Measurements from ENCODE around the gene SLCO3A1. TPM values are rescaled to one million over a fixed set of nuclear protein-coding genes. Genes with fewer than 3 reads are reported as not detected.

The SLCO3A1 gene
- total RNA-seq, 3 donors from 2014 or later = 8.5 to 14.1 (median 13.6) TPM

DNA sequence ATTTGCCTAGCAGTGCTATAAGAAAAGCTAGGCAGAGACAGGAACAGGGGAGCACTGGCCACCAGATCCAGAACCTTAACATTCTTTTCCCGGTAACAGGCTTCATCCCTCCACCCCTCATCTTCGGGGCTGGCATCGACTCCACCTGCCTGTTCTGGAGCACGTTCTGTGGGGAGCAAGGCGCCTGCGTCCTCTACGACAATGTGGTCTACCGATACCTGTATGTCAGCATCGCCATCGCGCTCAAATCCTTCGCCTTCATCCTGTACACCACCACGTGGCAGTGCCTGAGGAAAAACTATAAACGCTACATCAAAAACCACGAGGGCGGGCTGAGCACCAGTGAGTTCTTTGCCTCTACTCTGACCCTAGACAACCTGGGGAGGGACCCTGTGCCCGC, 309.1 kb downstream of the SLCO3A1 start:
- Histone ChIP-seq H3K4me1 (no peaks in the 10 kb centered on the region), H3K4me3 (no peak overlapping the region), H3K36me3 (no peaks in the 10 kb centered on the region), H3K27me3 (no peaks in the 10 kb centered on the region), H3K9me3 (no peaks in the 10 kb centered on the region), H3K27ac (no peak overlapping the region)
- no peak for DNase-seq (ENCODE audit: low spot score in 2 of 2)
- TF ChIP-seq POLR2AphosphoS5 (IDR thresholded peaks at IDR 0.05) = no peak
- TF ChIP-seq POLR2A (IDR thresholded peaks at IDR 0.05) = no peak
- TF ChIP-seq, protein P1, sequence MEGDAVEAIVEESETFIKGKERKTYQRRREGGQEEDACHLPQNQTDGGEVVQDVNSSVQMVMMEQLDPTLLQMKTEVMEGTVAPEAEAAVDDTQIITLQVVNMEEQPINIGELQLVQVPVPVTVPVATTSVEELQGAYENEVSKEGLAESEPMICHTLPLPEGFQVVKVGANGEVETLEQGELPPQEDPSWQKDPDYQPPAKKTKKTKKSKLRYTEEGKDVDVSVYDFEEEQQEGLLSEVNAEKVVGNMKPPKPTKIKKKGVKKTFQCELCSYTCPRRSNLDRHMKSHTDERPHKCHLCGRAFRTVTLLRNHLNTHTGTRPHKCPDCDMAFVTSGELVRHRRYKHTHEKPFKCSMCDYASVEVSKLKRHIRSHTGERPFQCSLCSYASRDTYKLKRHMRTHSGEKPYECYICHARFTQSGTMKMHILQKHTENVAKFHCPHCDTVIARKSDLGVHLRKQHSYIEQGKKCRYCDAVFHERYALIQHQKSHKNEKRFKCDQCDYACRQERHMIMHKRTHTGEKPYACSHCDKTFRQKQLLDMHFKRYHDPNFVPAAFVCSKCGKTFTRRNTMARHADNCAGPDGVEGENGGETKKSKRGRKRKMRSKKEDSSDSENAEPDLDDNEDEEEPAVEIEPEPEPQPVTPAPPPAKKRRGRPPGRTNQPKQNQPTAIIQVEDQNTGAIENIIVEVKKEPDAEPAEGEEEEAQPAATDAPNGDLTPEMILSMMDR (IDR thresholded peaks at IDR 0.05) = no peak
- intact Hi-C loops (cut with DNase I; ENCODE audit: low total_unique reads) = no loop called here

DNA sequence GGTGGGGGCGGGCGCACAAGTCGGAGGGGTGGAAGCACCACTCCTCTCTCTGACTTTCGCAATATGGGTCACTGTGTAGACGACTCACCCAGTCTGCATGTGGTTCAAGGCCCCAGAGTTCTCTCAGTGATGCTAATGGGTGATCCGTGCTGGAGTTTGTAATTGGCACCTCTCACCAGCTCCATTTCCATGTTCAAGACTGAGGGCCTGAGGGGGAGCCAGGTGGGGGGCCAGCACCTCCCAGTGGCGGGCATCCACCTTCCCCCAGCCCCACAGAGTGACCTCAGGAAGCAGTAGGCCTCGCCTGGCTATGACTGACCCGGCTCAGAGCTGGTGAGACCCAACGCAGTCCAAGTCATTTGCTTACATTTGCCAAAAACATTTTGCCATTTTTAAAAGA, 310.1 kb downstream of the SLCO3A1 start:
- Histone ChIP-seq H3K27ac (no peak overlapping the region), H3K4me3 (no peak overlapping the region), H3K27me3 (no peaks in the 10 kb centered on the region), H3K9me3 (no peaks in the 10 kb centered on the region), H3K4me1 (no peaks in the 10 kb centered on the region), H3K36me3 (no peaks in the 10 kb centered on the region)
- DNase-seq (ENCODE audit: low spot score in 2 of 2) = no peak
- intact Hi-C loops (cut with DNase I; ENCODE audit: low total_unique reads) = no loop called here
- TF ChIP-seq, protein P1 (IDR thresholded peaks at IDR 0.05) = no peak
- TF ChIP-seq POLR2A (IDR thresholded peaks at IDR 0.05) (no peak), POLR2AphosphoS5 (IDR thresholded peaks at IDR 0.05) (no peak)

DNA sequence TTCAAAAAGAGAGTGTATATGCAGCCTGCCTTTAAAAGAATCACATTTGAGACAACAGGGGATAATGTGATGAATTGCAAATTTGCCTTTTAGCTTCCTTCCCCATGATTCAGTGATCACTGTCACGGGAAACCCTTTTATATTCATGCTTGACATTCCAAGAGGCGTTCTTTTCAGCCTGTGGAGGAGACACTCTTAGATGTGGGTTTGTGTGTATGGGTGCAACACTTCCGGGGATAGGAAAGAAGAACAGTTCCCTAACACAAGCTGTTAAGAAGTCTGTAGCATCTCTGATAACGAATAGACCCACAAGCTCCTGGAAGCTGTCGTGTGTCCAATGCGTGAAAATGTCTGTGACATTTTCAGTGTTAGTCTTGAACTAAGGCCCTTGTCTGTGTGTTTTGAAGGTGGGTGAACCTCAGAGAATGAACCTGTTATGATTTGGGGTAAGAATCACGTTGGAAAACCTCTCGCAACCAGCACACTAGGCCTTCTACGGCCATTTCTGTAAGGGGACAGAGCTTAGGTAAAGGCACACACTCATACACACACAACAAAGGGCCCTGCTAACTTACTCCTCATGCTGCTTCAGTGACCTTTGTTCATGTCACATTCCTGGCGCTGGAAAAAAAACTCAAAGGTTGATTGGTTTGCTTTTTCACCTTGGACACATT, 311.0 kb downstream of the SLCO3A1 start:
- H3K9me3 ChIP-seq = no peaks in the 10 kb centered on the region
- no peaks in the 10 kb centered on the region for H3K4me1 ChIP-seq
- no peak overlapping the region for H3K27ac ChIP-seq
- intact Hi-C loops (cut with DNase I; ENCODE audit: low total_unique reads) = no loop called here
- TF ChIP-seq POLR2AphosphoS5 (IDR thresholded peaks at IDR 0.05) (no peak), POLR2A (IDR thresholded peaks at IDR 0.05) (no peak)
- TF ChIP-seq, protein P1 (IDR thresholded peaks at IDR 0.05) = no peak
- H3K27me3 ChIP-seq = no peaks in the 10 kb centered on the region
- no peak for DNase-seq (ENCODE audit: low spot score in 2 of 2)
- no peaks in the 10 kb centered on the region for H3K36me3 ChIP-seq
- H3K4me3 ChIP-seq = no peak overlapping the region

DNA sequence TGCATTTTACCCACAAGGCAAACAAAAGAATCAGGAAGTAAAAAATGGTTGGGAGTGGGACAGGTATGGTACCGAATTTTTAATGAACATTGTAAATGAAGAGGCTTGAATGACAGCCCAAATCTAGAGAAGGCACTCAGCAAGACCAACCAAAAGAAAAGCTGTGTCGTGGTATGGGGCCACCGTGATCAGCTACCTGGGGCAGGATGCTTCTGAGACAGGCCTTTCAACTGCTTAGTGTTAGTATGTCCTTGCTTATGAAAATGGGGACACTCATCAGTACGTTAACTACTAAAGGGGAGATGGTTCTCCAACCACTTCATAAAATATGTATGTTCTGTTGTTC, 311.5 kb downstream of the SLCO3A1 start:
- no peak for DNase-seq (ENCODE audit: low spot score in 2 of 2)
- Histone ChIP-seq H3K9me3 (no peaks in the 10 kb centered on the region), H3K36me3 (no peaks in the 10 kb centered on the region), H3K4me1 (no peaks in the 10 kb centered on the region), H3K27ac (no peak overlapping the region), H3K4me3 (no peak overlapping the region), H3K27me3 (no peaks in the 10 kb centered on the region)
- TF ChIP-seq POLR2AphosphoS5 (IDR thresholded peaks at IDR 0.05) (no peak), POLR2A (IDR thresholded peaks at IDR 0.05) (no peak)
- TF ChIP-seq, protein P1 (IDR thresholded peaks at IDR 0.05) = no peak
- intact Hi-C loops (cut with DNase I; ENCODE audit: low total_unique reads) = no loop called here

DNA sequence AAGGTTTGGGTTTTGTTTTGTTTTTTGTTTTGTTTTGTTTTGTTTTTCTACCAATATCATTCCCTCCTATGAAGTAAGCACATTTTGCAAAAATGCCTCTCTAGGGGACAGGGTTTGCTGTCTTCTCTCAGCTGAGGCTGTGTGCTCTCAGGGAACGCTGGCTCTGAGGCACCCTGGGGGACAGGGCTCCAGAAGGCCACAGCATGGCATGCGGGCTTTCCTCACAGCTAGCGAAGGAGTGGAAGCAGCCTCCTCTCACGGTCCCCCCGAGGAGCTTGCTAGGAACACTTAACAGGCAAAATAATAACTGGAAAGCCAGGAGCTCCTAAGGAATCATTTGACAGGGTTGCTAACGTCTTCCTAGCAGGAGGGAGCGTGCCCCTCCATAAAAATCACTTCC, 312.5 kb downstream of the SLCO3A1 start:
- intact Hi-C loops (cut with DNase I; ENCODE audit: low total_unique reads) = no loop called here
- no peaks in the 10 kb centered on the region for H3K27me3 ChIP-seq

More for the DNA sequence above, 312.5 kb downstream of the SLCO3A1 start:
- DNase-seq (ENCODE audit: low spot score in 2 of 2) = no peak
- H3K36me3 ChIP-seq = no peaks in the 10 kb centered on the region
- TF ChIP-seq POLR2AphosphoS5 (IDR thresholded peaks at IDR 0.05) = no peak
- TF ChIP-seq POLR2A (IDR thresholded peaks at IDR 0.05) = no peak
- TF ChIP-seq, protein P1 (IDR thresholded peaks at IDR 0.05) = no peak
- no peaks in the 10 kb centered on the region for H3K9me3 ChIP-seq
- no peak overlapping the region for H3K27ac ChIP-seq
- no peak overlapping the region for H3K4me3 ChIP-seq
- no peaks in the 10 kb centered on the region for H3K4me1 ChIP-seq
